Measurements from ENCODE around the gene HOXA7.

DNA sequence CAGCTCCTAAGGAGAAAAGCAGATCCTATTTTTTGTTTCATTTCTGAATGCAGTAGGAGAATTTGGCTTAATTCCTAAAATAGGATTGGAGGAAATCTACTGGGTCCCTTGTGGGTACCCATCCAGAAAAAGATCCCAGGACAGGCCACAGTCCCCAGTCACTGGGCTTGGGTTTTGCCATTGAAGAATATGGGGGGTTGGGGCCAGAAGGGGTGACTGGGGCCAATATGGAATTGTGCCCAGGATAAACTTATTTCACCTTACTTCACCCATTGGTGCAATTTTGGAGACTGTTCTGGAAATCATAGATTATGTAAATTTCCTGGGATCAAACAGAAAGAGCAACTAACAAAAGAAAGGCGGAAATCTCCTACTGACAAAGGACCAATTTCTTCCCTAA is 18.0 kb downstream of the HOXA7 start:
- TF ChIP-seq CTCF (IDR thresholded peaks at IDR 0.05; ENCODE audit: low read length) (no peak), EZH2phosphoT487 (IDR thresholded peaks at IDR 0.05; ENCODE audit: low read length) (no peak)
